GM10266 (cell line): ENCODE measurements around the gene LAMA4.

Experiments used
- DNase-seq: peaks from one replicate; pipeline ENCODE4 v3.0.0; 2012; ENCODE audit errors: extremely low spot score
- TF ChIP-seq, protein P1 (sequence below): IDR thresholded peaks from 2 replicates; pipeline ENCODE4 v1.5.1; 2012; ENCODE audit warnings: mild to moderate bottlenecking, low read depth; ENCODE audit not compliant: control insufficient read depth, insufficient read depth; ENCODE audit errors: missing control alignments

Gene LAMA4

DNA sequence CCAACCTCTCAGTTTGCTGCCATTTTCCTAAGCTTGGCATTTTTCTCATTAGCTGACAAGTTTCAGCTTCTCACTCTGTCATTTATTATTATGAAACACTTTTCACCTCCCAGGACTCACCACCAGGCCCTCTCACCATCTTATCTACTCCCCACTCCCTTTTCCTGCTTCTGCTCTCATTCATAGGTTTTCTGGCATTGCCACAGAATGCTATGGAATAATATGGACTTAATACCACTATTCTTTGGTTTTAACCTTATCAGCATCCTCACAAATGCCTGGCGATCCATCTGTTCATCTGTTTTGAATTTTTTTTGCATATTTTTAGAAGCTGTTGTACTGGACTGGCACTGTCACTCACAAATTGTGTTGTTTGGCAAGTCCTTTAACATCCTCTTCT, 16.4 kb upstream of the LAMA4 start:
- TF ChIP-seq, protein P1, sequence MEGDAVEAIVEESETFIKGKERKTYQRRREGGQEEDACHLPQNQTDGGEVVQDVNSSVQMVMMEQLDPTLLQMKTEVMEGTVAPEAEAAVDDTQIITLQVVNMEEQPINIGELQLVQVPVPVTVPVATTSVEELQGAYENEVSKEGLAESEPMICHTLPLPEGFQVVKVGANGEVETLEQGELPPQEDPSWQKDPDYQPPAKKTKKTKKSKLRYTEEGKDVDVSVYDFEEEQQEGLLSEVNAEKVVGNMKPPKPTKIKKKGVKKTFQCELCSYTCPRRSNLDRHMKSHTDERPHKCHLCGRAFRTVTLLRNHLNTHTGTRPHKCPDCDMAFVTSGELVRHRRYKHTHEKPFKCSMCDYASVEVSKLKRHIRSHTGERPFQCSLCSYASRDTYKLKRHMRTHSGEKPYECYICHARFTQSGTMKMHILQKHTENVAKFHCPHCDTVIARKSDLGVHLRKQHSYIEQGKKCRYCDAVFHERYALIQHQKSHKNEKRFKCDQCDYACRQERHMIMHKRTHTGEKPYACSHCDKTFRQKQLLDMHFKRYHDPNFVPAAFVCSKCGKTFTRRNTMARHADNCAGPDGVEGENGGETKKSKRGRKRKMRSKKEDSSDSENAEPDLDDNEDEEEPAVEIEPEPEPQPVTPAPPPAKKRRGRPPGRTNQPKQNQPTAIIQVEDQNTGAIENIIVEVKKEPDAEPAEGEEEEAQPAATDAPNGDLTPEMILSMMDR, result no peak
- DNase-seq, result no peak

DNA sequence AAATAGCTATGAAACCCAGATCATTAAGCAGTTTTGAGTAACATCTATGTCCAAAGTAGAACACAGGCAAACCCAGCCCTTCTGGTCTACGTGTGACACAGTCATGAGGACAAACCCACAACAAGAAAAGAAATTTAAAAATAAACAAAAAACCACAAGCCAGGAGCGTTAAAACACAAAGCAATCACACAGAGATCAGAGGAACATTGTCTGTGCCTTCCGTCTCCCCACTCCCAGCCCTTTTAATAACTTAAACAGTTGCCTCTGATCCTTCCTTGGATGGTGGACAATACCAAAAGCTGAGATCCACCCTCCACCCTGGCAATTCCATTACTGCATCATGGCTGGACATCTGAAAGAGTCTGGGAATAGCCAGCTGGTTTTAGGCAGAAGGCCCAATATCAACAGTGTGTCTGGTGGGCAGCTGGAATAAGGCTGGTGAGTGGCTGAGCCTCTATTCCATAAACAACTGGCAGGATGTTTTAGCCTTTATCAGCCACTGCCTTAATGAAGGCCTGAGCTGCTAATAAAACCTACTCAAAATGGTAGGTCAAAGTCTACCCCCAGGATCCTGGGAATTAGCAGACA, 15.7 kb upstream of the LAMA4 start:
- TF ChIP-seq, protein P1, result no peak
- no peak for DNase-seq

DNA sequence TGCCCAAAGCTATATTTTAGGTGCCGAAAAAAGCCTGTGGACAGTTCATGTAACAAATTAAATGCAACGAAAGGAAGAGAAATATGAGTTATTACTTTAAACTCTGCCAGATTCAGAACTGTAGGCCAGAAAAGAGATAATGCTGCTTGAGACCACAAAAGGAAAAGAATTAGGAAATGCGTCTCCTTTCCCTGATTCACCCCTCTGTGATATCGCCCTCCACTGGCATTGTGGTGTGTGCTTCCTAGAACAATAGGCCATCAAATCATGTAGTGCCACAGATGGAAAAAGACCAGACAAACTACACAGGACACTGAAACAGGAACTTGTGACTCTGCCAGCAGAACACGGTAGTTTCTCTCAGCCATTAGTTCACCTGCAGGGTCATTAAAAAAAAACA, 14.7 kb upstream of the LAMA4 start:
- TF ChIP-seq, protein P1, result no peak
- no peak for DNase-seq

DNA sequence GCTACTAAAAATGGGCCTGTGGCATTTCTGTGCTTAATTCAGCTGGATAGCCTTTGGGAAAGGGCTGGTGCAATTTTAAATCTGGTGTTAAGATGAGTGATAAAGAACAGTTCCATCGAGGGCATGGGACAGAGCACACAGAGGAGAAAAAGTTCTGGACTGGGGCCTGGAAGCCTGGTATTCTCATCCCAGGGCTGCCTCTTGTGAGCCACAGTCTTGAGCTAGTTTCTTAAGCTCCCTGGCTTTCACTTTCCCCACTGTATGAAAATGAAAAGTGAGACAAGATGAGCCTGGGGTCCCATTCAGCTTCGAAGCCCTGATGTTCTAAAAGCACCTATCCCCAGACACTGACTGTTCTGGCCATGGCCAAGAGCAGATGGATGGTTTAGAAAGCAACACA, 14.3 kb upstream of the LAMA4 start:
- DNase-seq, result no peak
- TF ChIP-seq, protein P1, result no peak

DNA sequence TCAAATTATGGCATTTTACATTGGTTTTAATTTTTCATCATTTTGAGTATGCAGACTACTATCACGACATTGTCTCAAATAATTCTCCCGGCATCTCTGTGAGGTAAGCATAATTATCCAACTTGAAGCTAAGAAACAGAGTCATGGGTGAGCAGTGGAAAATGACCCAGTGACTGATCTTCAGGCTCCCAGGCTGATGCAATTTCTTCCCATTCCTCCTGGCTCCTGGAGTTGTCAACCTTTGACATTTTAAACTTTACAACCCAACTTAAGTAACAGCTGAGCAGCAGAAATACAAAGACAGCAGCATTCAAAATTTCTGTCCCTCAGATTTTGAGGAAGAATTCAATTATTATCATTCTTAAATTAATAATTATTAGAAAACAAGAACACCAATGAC, 13.7 kb upstream of the LAMA4 start:
- TF ChIP-seq, protein P1, result no peak
- no peak for DNase-seq

DNA sequence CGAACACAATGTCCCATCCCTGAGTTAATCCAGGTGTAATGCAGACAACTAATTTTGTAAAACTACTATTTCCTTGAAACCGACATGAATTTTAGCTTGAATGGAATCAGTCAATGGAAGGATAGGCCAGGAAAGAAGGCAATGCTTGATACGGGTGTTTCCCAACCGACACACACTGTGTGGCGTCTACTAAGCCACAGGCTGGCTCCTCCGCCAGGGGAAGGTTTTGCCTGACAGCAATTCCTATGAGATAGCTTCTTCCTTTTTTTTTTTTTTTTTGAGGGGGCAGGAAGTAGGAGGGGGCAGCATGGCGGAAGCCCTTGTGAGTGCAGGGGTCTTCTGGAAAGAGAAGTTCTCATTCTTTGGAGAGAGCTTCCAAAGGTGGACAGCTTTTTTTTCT, 12.0 kb upstream of the LAMA4 start:
- DNase-seq, result no peak
- TF ChIP-seq, protein P1, result no peak

DNA sequence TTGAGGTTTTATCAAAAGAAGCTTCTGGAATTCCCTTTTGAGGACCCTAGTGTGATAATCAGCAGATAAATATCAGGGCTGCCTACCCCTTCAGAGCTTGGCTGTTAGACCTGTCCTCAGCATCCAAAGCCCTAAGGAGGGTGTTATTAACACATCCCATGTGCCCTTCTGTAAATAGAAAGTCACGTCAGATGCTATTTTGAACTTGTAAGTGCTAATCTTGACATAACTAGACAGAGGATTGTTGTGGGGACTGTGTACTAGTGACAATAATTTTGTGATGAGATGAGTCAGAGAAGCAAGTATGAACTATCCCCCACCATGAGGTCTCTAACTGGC, 4.9 kb upstream of the LAMA4 start:
- TF ChIP-seq, protein P1, result no peak
- DNase-seq, result no peak
